ENCODE results near the gene PDE3A. TPM values are rescaled to one million over a fixed set of nuclear protein-coding genes. Genes with fewer than 3 reads are reported as not detected.

Gene PDE3A
- total and polyA plus RNA-seq, 4 donors = 1.5 to 15.8 (median 3.4) TPM

DNA sequence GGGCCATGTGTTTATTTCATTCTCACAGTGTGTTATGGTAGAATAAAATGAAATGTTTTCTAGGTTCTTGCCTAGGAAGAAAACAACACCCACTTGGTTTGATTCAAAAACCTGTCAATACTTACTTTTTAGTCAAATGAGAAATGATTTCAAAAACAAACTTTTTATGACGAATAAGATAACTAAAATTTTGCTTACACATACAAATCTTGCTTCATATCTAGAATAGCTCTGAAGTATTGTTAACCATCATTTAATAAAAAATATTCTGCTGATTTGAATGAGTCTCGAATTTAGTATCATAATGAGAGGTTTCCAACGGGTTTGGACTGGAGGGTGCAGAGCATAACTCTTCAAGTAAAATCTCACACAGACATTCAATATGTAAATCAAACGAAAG lies 350.0 kb downstream of the PDE3A start:
- no peaks in the 10 kb centered on the region for H3K4me1 ChIP-seq (ENCODE audit: control insufficient read depth in 5 of 5, insufficient read depth in 5 of 5, low read length in 5 of 5)

DNA sequence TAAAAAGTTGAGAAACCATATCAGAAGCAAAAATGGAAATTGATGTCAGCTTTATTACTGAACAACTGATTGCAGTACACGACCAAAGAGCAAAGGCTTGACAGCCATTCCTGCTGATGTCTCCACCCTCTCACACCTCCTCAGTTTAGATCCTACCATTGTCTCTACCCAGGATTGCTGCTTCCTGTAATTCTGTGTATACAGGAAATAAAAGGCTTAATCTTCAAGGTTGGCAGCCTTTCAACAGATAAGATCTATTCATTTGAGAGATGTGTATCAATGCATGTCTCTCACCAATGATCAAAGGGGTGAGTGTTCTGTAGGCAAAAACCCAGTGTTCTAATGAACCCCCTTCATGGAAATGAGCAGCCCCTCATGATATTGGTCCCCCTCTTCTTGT lies 353.8 kb downstream of the PDE3A start:
- Histone ChIP-seq H3K4me1 (ENCODE audit: control insufficient read depth in 5 of 5, insufficient read depth in 5 of 5, low read length in 5 of 5) (no peaks in the 10 kb centered on the region), H3K9me3 (ENCODE audit: control insufficient read depth in 4 of 4, insufficient read depth in 3 of 4, low read length in 3 of 4) (no peaks in the 10 kb centered on the region), H3K27me3 (ENCODE audit: control insufficient read depth in 3 of 3, insufficient read depth in 3 of 3, low read length in 2 of 3) (no peaks in the 10 kb centered on the region), H3K4me3 (no peak overlapping the region), H3K36me3 (ENCODE audit: control insufficient read depth in 4 of 4, insufficient read depth in 4 of 4, low read length in 4 of 4) (no peaks in the 10 kb centered on the region), H3K27ac (ENCODE audit: low read depth in 1 of 2, low read length in 1 of 2) (no peak overlapping the region), H3K9ac (ENCODE audit: insufficient read depth in 1 of 2, low read length in 2 of 2) (no peak overlapping the region)
- TF ChIP-seq, protein P1, sequence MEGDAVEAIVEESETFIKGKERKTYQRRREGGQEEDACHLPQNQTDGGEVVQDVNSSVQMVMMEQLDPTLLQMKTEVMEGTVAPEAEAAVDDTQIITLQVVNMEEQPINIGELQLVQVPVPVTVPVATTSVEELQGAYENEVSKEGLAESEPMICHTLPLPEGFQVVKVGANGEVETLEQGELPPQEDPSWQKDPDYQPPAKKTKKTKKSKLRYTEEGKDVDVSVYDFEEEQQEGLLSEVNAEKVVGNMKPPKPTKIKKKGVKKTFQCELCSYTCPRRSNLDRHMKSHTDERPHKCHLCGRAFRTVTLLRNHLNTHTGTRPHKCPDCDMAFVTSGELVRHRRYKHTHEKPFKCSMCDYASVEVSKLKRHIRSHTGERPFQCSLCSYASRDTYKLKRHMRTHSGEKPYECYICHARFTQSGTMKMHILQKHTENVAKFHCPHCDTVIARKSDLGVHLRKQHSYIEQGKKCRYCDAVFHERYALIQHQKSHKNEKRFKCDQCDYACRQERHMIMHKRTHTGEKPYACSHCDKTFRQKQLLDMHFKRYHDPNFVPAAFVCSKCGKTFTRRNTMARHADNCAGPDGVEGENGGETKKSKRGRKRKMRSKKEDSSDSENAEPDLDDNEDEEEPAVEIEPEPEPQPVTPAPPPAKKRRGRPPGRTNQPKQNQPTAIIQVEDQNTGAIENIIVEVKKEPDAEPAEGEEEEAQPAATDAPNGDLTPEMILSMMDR (IDR thresholded peaks at IDR 0.05; ENCODE audit: control extremely low read depth, extremely low read depth) = no peak
- 32 to 65% methylated on average over 1 of the region's 1 CpG for WGBS, 2 donors
- DNase-seq (no peak), ATAC-seq (ENCODE audit: insufficient read depth, low FRiP score) (no peak)

More for the DNA sequence above, 350.0 kb downstream of the PDE3A start:
- DNase-seq (no peak), ATAC-seq (ENCODE audit: insufficient read depth, low FRiP score) (no peak)
- 86% methylated on average over 4 of the region's 4 CpGs for WGBS, 2 donors
- no peak overlapping the region for H3K27ac ChIP-seq (ENCODE audit: low read depth in 1 of 2, low read length in 1 of 2)
- no peaks in the 10 kb centered on the region for H3K36me3 ChIP-seq (ENCODE audit: control insufficient read depth in 4 of 4, insufficient read depth in 4 of 4, low read length in 4 of 4)
- H3K9ac ChIP-seq (ENCODE audit: insufficient read depth in 1 of 2, low read length in 2 of 2) = no peak overlapping the region
- no peak overlapping the region for H3K4me3 ChIP-seq
- H3K9me3 ChIP-seq (ENCODE audit: control insufficient read depth in 4 of 4, insufficient read depth in 3 of 4, low read length in 3 of 4) = no peaks in the 10 kb centered on the region
- H3K27me3 ChIP-seq (ENCODE audit: control insufficient read depth in 3 of 3, insufficient read depth in 3 of 3, low read length in 2 of 3) = no peaks in the 10 kb centered on the region
- TF ChIP-seq, protein P1 (IDR thresholded peaks at IDR 0.05; ENCODE audit: control extremely low read depth, extremely low read depth) = no peak

DNA sequence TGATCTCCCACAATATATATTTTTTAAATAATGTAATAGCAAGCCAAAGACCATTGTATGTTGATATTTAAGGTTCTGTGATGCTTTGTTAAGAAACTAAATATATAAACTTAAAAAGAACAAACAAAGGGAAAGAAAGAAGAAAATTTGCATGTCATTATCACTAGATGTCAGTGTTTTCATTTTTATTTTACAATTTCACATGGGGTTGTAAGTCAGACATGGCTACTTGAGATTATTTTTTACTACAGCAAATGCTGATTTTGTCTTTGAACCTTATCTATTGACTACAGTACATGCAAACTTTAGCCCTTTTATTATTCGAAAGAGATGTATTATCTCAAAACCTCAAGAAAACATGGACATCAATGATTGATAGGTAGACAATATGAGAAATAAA lies 362.9 kb downstream of the PDE3A start:
- H3K36me3 ChIP-seq (ENCODE audit: control insufficient read depth in 4 of 4, insufficient read depth in 4 of 4, low read length in 4 of 4) = no peaks in the 10 kb centered on the region
- H3K4me1 ChIP-seq (ENCODE audit: control insufficient read depth in 5 of 5, insufficient read depth in 5 of 5, low read length in 5 of 5) = no peaks in the 10 kb centered on the region
- H3K9ac ChIP-seq (ENCODE audit: insufficient read depth in 1 of 2, low read length in 2 of 2) = no peak overlapping the region
- no peaks in the 10 kb centered on the region for H3K27me3 ChIP-seq (ENCODE audit: control insufficient read depth in 3 of 3, insufficient read depth in 3 of 3, low read length in 2 of 3)
- H3K9me3 ChIP-seq (ENCODE audit: control insufficient read depth in 4 of 4, insufficient read depth in 3 of 4, low read length in 3 of 4) = no peaks in the 10 kb centered on the region
- 60 to 80% methylated on average over 1 of the region's 1 CpG for WGBS, 2 donors
- DNase-seq (peak in 2 of 3 donors; percentile 14 to 19), ATAC-seq (ENCODE audit: insufficient read depth, low FRiP score) (no peak)
- TF ChIP-seq, protein P1 (IDR thresholded peaks at IDR 0.05; ENCODE audit: control extremely low read depth, extremely low read depth) = no peak
- no peak overlapping the region for H3K4me3 ChIP-seq
- H3K27ac ChIP-seq (ENCODE audit: low read depth in 1 of 2, low read length in 1 of 2) = no peak overlapping the region

Measured in lung (tissue), 12 donors.